Activated CD4-positive, alpha-beta T cell treated with anti-CD3 and anti-CD28 coated beads, Interleukin-2, amount 10 ng/mL, durations not matched to agents 7 days and 5 days (primary cell): ENCODE data around the gene TNIP2. TPM values are rescaled to one million over a fixed set of nuclear protein-coding genes. Genes with fewer than 3 reads are reported as not detected.
"Not testable (repeated sequence)": the region's sequence is repeated elsewhere in the genome, so short reads cannot be mapped to it uniquely, and the experiment has no call there.

Experiments used
- CTCF ChIA-PET: fragments of 350-600 bp; sonication (Branson Sonifier 250); formaldehyde crosslinking; loops from one replicate; lab custom pipeline; 2021; ENCODE audit warnings: antibody characterized with exemption; lab: Charles Lee
- POLR2A ChIA-PET: fragments of 350-600 bp; sonication (Branson Sonifier 250); formaldehyde crosslinking; loops from one replicate; lab custom pipeline; 2021; ENCODE audit warnings: antibody characterized with exemption; lab: Charles Lee
- DNase-seq: peaks from one replicate; pipeline ENCODE4 v3.0.0-alpha.2; 2020
- H3K27ac Mint-ChIP-seq: one replicate; pipeline ENCODE4 v1.8.0; 2021; ENCODE audit warnings: mild to moderate bottlenecking, moderate library complexity, mixed read lengths
- H3K27me3 Mint-ChIP-seq: one replicate; pipeline ENCODE4 v1.8.0; 2021; ENCODE audit warnings: mixed read lengths
- H3K36me3 Mint-ChIP-seq: one replicate; pipeline ENCODE4 v1.8.0; 2021; ENCODE audit warnings: low read depth, mixed read lengths
- H3K4me1 Mint-ChIP-seq: one replicate; pipeline ENCODE4 v1.8.0; 2021; ENCODE audit warnings: mixed read lengths
- H3K4me3 Mint-ChIP-seq: one replicate; pipeline ENCODE4 v1.8.0; 2021; ENCODE audit warnings: mild to moderate bottlenecking, moderate library complexity, mixed read lengths
- H3K9me3 Mint-ChIP-seq: one replicate; pipeline ENCODE4 v1.8.0; 2021; ENCODE audit warnings: mixed read lengths
- total RNA-seq, 2 experiments: library from RNA; stranded (reverse); gene quantifications; one replicate each; pipeline ENCODE4 v1.2.3, GENCODE V29; 2021

TNIP2 gene
- total RNA-seq, 2 experiments from 2014 or later = 35.0 to 43.6 TPM

DNA sequence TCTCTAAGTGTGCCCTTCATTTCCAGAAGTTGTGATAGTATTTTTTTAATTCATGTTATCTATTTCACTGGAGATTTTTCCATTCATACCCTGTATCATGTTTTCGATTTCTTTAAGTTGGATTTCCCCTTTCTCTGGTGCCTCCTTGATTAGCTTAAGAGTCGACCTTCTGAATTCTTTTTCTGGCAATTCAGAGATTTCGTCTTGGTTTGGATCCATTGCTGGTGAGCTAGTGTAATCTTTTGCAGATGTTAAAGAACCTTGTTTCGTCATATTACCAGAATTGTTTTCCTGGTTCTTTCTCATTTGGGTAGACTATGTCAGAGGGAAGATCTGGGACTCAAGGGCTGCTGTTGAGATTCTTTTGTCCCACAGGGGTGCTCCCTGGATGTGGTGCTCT, 27.7 kb upstream of the TNIP2 start:
- Mint-ChIP-seq H3K27me3 (peaks cover 11% of the 10 kb centered on the region), H3K27ac (no peak overlapping the region), H3K9me3 (peaks cover 22% of the 10 kb centered on the region), H3K36me3 (peaks cover 4% of the 10 kb centered on the region), H3K4me1 (peaks cover 29% of the 10 kb centered on the region), H3K4me3 (no peak overlapping the region)
- ChIA-PET CTCF (interaction anchor here (1.0 to 3.0 kb wide), 4 partner anchors 10 to 39 kb away, joined by 3 to 14 read pairs (median 3); no protein-coding TSS in a partner anchor), POLR2A (no interaction called here)
- DNase-seq = no peak

DNA sequence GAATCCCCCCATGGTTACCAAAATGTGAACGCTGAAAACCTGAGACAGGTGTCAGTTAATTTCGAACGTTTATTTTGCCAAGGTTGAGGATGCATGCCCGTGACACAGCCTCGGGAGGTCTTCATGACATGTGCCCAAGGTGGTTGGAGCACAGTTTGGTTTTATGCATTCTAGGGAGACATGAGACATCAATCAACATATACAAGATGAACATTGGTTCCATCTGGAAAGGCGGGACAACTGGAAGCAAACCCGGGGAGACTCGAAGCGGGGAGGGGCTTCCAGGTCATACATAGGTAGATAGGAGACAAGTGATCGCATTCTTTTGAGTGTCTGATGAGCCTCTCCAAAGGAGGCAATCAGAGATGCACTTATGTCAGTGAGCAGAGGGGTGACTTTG, 25.8 kb upstream of the TNIP2 start:
- no peak overlapping the region for H3K27ac Mint-ChIP-seq
- ChIA-PET CTCF (interaction anchor here (0.8 to 2.4 kb wide), 4 partner anchors 11 to 138 kb away, joined by 3 to 7 read pairs (median 4); no protein-coding TSS in a partner anchor), POLR2A (no interaction called here)
- peaks cover 4% of the 10 kb centered on the region for H3K36me3 Mint-ChIP-seq
- no peak for DNase-seq
- peaks cover 11% of the 10 kb centered on the region for H3K27me3 Mint-ChIP-seq
- H3K9me3 Mint-ChIP-seq = peaks cover 22% of the 10 kb centered on the region
- peaks cover 14% of the 10 kb centered on the region for H3K4me1 Mint-ChIP-seq
- no peak overlapping the region for H3K4me3 Mint-ChIP-seq

DNA sequence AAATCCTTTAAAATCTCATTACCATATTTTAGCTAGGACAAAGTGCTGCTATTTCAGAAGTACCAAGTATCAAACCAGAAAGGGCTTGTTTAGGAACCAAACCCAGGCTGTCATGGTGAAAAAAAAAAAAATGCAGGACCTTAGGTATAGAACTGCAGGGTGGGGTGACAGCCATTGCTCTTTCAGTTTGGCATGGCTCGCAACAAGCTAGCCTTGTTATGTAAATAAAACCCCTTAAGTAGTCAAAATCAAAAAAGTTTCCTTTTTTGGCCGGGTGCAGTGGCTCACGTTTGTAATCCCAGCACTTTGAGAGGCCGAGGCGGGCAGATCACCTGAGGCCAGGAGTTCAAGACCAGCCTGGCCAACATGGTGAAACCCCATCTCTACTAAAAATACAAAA, 24.5 kb upstream of the TNIP2 start:
- Mint-ChIP-seq H3K9me3 (peaks cover 22% of the 10 kb centered on the region), H3K27me3 (peaks cover 11% of the 10 kb centered on the region)
- H3K4me1 Mint-ChIP-seq, H3K27ac Mint-ChIP-seq, DNase-seq, POLR2A ChIA-PET, H3K4me3 Mint-ChIP-seq, H3K36me3 Mint-ChIP-seq: not testable (repeated sequence)
- CTCF ChIA-PET = interaction anchor here (0.5 to 1.6 kb wide), 2 partner anchors 10 to 176 kb away, joined by 3 read pairs; no protein-coding TSS in a partner anchor

DNA sequence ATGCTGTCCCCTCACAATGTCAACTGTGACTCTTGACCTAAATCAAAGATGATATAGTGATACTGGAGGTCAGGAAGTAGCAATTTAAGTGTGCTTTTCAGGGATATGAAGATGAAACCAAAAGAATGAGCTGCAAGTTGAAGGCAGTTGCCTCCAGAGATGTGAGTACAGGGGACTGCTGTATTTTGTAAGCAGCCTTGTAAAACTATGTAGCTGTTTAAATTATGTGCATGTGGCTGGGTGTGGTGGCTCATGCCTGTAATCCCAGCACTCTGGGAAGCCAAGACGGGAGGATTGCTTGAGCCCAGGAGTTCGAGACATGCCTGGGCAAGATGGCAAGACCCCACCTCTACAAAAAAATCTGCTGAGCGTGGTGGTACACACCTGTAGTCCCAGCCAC, 15.1 kb upstream of the TNIP2 start:
- peaks cover 25% of the 10 kb centered on the region for H3K4me1 Mint-ChIP-seq
- POLR2A ChIA-PET = interaction anchor here (0.6 to 0.7 kb wide), 2 partner anchors 182 to 792 kb away, joined by 3 to 4 read pairs; no protein-coding TSS in a partner anchor
- CTCF ChIA-PET = interaction anchor here (0.9 to 1.5 kb wide), 3 partner anchors 8 to 238 kb away, joined by 3 to 7 read pairs (median 3); no protein-coding TSS in a partner anchor
- no peaks in the 10 kb centered on the region for H3K36me3 Mint-ChIP-seq
- H3K4me3 Mint-ChIP-seq = no peak overlapping the region
- no peak for DNase-seq
- H3K27ac Mint-ChIP-seq = peak overlapping the region; percentile 63
- peaks cover 5% of the 10 kb centered on the region for H3K9me3 Mint-ChIP-seq
- no peaks in the 10 kb centered on the region for H3K27me3 Mint-ChIP-seq

DNA sequence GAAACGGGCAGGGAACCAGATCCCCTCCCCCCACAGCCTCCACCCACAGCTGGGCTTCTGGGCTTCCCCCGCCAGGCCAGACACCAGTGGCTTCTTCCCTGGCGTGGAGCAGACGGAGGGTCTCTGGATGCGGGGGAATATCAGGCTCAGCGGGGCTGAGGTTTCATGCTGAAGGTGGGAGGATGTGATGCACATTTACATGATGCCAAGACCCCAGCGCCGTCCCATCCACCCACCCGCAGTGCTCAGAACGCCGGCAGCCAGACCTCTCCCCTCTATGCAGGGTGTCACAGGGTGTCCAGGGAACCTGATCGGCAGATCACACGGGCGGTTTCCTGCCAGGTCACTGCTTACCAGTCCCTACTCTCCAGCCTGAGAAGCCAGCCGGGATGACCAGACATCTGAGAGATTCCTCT, 12.8 kb upstream of the TNIP2 start:
- Mint-ChIP-seq H3K27ac (no peak overlapping the region), H3K36me3 (no peaks in the 10 kb centered on the region), H3K9me3 (peaks cover 5% of the 10 kb centered on the region), H3K4me1 (peaks cover 32% of the 10 kb centered on the region), H3K4me3 (no peak overlapping the region), H3K27me3 (no peaks in the 10 kb centered on the region)
- DNase-seq = no peak
- ChIA-PET CTCF (no interaction called here), POLR2A (no interaction called here)

DNA sequence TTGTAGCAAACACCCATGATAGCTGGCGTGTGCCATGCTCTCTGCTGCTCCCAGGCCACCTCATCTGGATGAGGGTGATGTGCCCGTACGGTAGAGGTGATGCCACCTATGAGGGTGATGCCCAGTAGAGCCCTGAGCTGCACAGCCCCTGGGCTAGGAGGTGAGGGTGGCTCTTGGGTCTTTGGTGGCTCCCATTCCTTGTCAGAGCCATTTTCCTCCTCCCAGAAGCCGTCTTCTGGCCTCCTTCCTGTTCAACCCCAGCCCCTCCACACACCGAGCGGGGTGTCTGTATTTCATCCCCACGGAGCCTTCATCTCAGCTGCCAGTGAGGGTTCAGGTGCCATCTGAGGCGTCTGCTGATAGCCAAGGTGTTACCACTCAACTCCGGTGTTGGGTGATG, 12.0 kb upstream of the TNIP2 start:
- ChIA-PET CTCF (interaction anchor here (1.6 kb wide), 1 partner anchor 14 kb away, joined by 4 read pairs; no protein-coding TSS in a partner anchor), POLR2A (no interaction called here)
- no peak overlapping the region for H3K4me3 Mint-ChIP-seq

DNA sequence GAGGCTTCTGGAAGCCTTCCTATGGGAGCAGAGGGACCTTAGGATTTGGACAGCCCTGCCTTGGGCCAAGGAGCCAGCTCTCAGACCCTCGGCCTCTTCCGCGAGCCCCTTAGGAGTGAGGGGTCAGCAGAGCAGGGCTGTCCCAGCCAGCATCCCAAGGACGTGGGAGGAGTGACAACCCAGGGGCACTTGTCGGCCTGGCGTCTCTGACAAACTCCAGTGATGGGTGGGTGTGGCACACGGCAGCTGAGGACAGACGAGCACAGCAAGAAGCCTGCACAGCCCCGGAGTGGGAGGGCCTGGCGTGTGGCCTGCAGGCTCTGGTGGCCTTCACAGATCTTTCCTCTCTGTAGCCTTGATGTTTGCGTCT, 11.6 kb upstream of the TNIP2 start:
- H3K4me1 Mint-ChIP-seq = peaks cover 34% of the 10 kb centered on the region
- no peak for DNase-seq
- CTCF ChIA-PET = interaction anchor here (1.6 kb wide), 1 partner anchor 14 kb away, joined by 4 read pairs; no protein-coding TSS in a partner anchor
- H3K27ac Mint-ChIP-seq = no peak overlapping the region
- H3K27me3 Mint-ChIP-seq = no peaks in the 10 kb centered on the region
- no peaks in the 10 kb centered on the region for H3K36me3 Mint-ChIP-seq
- no peak overlapping the region for H3K4me3 Mint-ChIP-seq
- H3K9me3 Mint-ChIP-seq = peaks cover 5% of the 10 kb centered on the region
- POLR2A ChIA-PET = no interaction called here

More for the DNA sequence above, 12.0 kb upstream of the TNIP2 start:
- Mint-ChIP-seq H3K27me3 (no peaks in the 10 kb centered on the region), H3K9me3 (peaks cover 5% of the 10 kb centered on the region), H3K36me3 (no peaks in the 10 kb centered on the region), H3K4me1 (peaks cover 34% of the 10 kb centered on the region), H3K27ac (no peak overlapping the region)
- DNase-seq = no peak

DNA sequence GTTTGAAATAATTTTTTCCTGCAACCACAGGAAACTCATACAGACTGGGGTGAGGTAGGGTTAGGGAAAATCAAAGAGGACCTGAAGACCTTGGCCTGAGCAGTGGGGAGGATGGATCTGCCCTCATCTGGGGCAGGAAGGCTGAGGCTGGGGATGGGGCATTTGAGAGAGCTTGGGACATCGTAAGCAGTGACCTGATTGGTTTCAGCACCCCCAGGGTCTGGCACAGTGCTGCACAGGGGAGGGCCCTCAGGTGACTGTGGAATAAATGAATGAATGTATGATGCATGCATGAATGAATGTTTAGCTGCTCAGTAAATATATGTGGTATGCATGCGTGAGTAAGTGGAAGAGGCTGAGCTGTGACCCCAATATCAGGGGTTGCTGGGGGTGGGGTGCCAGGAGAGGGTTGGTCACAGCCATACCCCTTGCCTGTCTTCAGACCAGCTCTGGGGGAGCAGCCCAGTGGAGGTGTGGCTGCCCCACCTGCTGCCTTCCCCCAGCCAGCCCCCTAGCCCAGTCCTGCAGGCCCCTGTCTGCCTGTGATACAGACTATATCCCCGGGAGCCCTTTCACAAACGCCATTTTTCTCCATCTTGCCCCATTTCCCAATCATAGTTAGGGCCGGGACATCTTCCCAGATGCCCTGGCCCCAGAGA, 11.0 kb upstream of the TNIP2 start:
- no peaks in the 10 kb centered on the region for H3K27me3 Mint-ChIP-seq
- ChIA-PET POLR2A (no interaction called here), CTCF (interaction anchor here (0.6 to 1.6 kb wide), 2 partner anchors 9 to 15 kb away, joined by 3 to 4 read pairs; no protein-coding TSS in a partner anchor)
- no peak overlapping the region for H3K27ac Mint-ChIP-seq
- no peak overlapping the region for H3K4me3 Mint-ChIP-seq
- no peak for DNase-seq
- H3K9me3 Mint-ChIP-seq = peaks cover 5% of the 10 kb centered on the region
- H3K4me1 Mint-ChIP-seq = peaks cover 34% of the 10 kb centered on the region
- no peaks in the 10 kb centered on the region for H3K36me3 Mint-ChIP-seq

DNA sequence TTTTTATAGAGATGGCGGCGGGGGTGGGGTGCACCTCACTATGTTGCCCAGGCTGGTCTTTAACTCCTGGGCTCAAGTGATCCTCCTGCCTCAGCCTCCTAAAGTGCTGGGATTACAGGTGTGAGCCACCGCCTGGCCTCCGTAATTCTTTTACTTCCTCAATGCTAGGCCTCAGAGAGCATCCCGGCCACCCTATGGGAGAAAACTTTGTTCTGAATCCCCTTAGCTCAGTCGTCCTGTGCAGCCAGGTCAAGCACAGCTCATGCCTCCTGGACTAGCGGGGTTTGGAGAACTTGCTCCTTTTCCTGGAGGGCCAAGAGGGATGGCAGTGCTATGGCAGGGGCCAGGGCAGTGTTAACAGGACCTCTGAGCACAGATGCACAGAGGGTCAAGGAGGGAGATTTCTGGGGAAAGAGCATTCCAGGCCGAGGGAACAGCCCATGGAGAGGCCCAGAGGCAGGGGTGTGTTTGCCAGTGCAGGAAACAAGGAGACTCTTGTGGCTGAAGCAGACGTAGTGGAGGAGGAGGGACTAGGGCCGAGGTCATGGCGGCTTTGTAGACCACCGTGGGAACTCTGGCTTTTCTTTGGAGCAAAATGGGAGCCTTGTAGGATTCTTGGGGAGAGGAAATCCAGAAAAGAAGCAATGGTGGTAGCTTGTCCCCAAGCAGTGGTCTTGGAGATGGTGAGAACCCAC, 9.8 kb upstream of the TNIP2 start:
- ChIA-PET CTCF (interaction anchor here (0.6 to 3.3 kb wide), 4 partner anchors 15 to 189 kb away, joined by 3 to 14 read pairs (median 3); no protein-coding TSS in a partner anchor), POLR2A (no interaction called here)
- Mint-ChIP-seq H3K4me1 (peaks cover 27% of the 10 kb centered on the region), H3K4me3 (no peak overlapping the region), H3K27me3 (no peaks in the 10 kb centered on the region), H3K9me3 (peaks cover 5% of the 10 kb centered on the region), H3K27ac (no peak overlapping the region), H3K36me3 (no peaks in the 10 kb centered on the region)
- no peak for DNase-seq

DNA sequence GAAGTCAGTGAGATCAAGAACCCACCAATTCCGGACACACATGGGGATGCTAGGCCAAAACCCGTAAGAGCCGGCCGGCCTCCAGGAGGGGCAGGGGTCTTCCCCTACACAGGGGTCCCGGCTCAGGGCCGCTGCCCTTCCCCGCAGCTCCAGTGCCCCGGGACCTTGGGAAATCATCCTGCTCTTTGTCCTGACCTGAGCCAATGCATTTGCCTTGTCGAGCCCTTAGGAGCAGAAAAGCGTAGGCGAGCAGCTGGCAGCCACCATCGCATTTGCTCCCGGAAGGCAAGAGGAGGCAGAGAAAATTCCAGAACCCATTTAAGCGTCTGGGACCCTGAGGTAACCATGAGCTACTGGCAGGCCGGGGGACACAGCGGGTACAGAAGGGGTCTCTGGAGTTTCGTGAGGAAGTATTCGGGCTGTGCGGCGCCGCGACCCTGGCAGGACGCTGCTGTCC, 7.4 kb upstream of the TNIP2 start:
- ChIA-PET POLR2A (no interaction called here), CTCF (interaction anchor here (0.6 to 3.3 kb wide), 28 partner anchors 10 to 345 kb away, joined by 3 to 16 read pairs (median 3); partner anchors contain the start of genes CFAP99, GRK4 and NOP14)
- no peak overlapping the region for H3K27ac Mint-ChIP-seq
- DNase-seq = no peak
- H3K9me3 Mint-ChIP-seq = no peaks in the 10 kb centered on the region
- peaks cover 14% of the 10 kb centered on the region for H3K4me1 Mint-ChIP-seq
- no peaks in the 10 kb centered on the region for H3K27me3 Mint-ChIP-seq
- peak overlapping the region; percentile 40 for H3K4me3 Mint-ChIP-seq
- no peaks in the 10 kb centered on the region for H3K36me3 Mint-ChIP-seq

DNA sequence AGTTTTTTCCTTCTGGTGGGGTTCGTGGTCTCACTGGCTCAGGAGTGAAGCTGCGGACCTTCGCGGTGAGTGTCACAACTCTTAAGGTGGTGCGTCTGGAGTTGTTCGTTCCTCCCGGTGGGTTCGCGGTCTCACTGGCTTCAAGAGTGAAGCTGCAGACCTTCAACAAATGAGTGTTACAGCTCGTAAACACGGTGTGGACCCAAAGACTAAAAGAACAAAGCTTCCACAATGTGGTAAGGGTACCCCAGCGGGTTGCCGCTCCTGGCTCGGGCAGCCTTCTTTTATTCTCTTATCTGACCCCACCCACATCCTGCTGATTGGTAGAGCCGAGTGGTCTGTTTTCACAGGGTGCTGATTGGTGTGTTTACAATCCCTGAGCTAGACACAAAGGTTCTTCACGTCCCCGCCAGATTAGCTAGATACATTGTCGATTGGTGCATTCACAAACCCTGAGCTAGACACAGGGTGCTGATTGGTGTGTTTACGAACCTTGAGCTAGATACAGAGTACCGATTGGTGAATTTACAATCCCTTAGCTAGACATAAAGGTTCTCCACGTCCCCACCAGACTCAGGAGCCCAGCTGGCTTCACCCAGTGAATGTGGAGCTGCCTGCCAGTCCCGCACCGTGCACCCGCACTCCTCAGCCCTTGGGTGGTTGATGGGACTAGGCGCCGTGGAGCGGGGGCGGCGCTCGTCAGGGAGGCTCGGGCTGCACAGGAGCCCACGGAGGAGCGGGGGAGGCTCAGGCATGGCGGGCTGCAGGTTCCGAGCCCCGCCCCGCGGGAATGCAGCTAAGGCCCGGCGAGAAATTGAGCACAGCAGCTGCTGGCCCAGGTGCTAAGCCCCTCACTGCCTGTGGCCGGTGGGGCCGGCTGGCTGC, 6.6 kb upstream of the TNIP2 start:
- H3K27ac Mint-ChIP-seq = not testable (repeated sequence)
- H3K4me3 Mint-ChIP-seq = peak overlapping the region; percentile 13

DNA sequence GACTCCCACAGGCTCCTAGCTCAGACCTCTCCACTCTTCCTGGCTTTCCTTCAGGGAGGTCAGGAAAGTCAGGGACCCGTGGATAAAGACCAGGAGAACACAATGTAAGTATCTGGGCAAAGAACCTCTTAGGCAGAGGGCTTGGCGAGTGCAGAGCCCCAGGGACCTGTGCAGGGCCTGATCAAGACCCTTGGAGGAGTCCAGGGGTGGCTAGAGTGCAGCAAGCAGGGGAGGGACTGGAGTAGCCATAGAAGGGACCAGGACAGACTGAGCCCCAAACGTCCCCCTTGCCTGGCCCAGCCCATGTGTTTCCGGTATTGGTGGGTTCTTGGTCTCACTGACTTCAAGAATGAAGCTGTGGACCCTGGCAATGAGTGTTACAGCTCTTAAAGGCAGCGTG, 5.9 kb upstream of the TNIP2 start:
- no peaks in the 10 kb centered on the region for H3K36me3 Mint-ChIP-seq
- H3K4me1 Mint-ChIP-seq = peaks cover 16% of the 10 kb centered on the region
- no peak overlapping the region for H3K27ac Mint-ChIP-seq
- ChIA-PET CTCF (interaction anchor here (0.9 to 1.3 kb wide), 5 partner anchors 10 to 202 kb away, joined by 3 to 4 read pairs (median 3); partner anchors contain the start of gene GRK4), POLR2A (no interaction called here)
- H3K27me3 Mint-ChIP-seq = no peaks in the 10 kb centered on the region
- no peak for DNase-seq
- H3K4me3 Mint-ChIP-seq = no peak overlapping the region
- H3K9me3 Mint-ChIP-seq = no peaks in the 10 kb centered on the region

More for the DNA sequence above, 6.6 kb upstream of the TNIP2 start:
- H3K36me3 Mint-ChIP-seq, POLR2A ChIA-PET, H3K27me3 Mint-ChIP-seq, H3K9me3 Mint-ChIP-seq, DNase-seq: not testable (repeated sequence)
- H3K4me1 Mint-ChIP-seq = peaks cover 14% of the 10 kb centered on the region
- CTCF ChIA-PET = interaction anchor here (0.6 to 2.6 kb wide), 23 partner anchors 11 to 344 kb away, joined by 3 to 16 read pairs (median 4); partner anchors contain the start of genes CFAP99, GRK4 and NOP14
